ENCODE measurements around the gene SSU72. TPM values are rescaled to one million over a fixed set of nuclear protein-coding genes. Genes with fewer than 3 reads are reported as not detected.
"Not testable (repeated sequence)": the region's sequence is repeated elsewhere in the genome, so short reads cannot be mapped to it uniquely, and the experiment has no call there.

Gene SSU72
- total RNA-seq, 4 donors from 2014 or later: 129 to 161 (median 146) TPM

DNA sequence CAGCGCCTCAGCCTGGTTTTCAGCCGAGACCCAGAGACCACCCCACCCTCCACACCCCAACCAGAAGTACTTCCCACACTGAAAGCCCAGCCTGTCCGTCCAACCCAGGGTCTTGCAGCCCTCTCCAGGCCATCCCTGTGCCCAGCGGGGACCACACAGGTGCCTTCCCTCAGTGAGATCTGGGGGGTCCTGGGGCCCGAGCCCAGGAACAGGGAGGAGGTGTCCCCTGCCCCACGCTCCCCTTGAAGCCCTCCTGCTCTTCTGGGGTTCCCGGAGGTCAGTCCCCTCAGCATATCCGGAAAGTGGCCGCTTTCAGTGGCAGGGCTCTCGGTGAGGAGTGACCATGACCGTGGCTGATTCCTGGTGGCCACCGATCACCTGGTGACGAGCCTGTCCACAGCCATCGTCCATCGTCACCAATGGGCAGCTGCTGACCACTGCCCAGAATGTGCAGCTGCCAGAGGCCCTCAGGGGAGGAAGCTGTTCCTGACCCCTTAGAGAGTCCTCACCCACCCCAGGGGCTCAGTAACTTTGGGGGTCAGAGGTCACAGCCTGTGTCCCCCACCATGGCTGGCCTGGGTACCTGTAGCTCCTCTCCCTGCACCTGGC, 37.6 kb downstream of the SSU72 start:
- no peak overlapping the region for H3K4me3 ChIP-seq
- no peak overlapping the region for H3K27ac ChIP-seq
- no peak for DNase-seq (ENCODE audit: low spot score in 2 of 2)
- peaks cover 0 to 22% (median 9%) of the 10 kb centered on the region in 4 donors for H3K4me1 ChIP-seq
- no peaks in the 10 kb centered on the region for H3K27me3 ChIP-seq
- WGBS, 2 donors: 83% methylated on average over 8 to 9 of the region's 15 CpGs
- peaks cover 0 to 11% (median under 1%) of the 10 kb centered on the region in 4 donors for H3K9me3 ChIP-seq
- TF ChIP-seq EP300 (IDR thresholded peaks at IDR 0.05): no peak
- TF ChIP-seq POLR2A (IDR thresholded peaks at IDR 0.05): no peak
- TF ChIP-seq, protein P1, sequence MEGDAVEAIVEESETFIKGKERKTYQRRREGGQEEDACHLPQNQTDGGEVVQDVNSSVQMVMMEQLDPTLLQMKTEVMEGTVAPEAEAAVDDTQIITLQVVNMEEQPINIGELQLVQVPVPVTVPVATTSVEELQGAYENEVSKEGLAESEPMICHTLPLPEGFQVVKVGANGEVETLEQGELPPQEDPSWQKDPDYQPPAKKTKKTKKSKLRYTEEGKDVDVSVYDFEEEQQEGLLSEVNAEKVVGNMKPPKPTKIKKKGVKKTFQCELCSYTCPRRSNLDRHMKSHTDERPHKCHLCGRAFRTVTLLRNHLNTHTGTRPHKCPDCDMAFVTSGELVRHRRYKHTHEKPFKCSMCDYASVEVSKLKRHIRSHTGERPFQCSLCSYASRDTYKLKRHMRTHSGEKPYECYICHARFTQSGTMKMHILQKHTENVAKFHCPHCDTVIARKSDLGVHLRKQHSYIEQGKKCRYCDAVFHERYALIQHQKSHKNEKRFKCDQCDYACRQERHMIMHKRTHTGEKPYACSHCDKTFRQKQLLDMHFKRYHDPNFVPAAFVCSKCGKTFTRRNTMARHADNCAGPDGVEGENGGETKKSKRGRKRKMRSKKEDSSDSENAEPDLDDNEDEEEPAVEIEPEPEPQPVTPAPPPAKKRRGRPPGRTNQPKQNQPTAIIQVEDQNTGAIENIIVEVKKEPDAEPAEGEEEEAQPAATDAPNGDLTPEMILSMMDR (IDR thresholded peaks at IDR 0.05): no peak
- H3K36me3 ChIP-seq: peaks cover 0 to 66% (median 3%) of the 10 kb centered on the region in 3 donors

DNA sequence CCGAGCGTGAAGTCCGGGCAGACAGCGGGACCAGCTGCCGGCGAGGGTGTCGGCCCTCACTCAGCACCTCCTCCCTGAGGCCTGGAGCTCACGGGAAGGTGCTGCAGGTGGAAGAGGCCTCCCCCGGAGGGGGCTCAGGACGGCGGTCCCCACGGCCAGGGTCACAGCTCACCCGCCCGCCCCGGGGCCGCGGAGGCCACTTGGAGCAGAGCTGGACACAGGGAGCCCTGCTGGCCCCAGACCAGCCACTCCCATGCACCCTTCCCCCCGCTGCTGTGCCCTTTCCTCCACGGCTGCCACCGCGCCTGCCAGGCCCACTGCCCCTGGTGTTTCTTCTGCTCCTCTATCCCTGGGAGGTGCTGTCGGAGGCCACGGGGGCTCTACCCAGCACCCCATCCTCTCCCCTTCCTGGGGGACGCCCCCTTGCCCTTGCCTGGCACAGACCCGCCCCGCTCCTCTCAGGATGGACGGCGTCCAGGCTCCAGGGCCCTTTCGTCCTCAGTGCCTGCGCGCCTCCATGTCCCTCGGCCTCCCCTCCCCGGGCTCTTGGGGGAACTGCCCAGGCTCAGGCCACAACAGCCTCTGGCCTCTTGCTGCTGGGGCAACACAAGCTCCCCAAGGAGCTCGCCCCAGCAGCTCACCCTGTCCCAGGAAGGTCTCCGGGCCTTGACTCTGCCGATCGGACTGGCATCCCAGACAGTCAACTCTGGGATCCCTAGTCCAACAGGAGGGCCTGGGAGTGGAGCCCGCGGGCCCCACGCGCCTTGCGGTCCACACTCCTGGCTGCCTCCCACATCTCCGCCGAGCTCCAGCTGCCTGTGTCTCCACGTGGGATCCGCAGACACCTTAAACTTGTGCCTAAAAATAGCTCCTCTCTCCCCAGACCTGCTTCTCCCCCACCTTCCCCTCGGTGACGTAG, 38.4 kb downstream of the SSU72 start:
- peaks cover 0 to 21% (median 9%) of the 10 kb centered on the region in 4 donors for H3K4me1 ChIP-seq

DNA sequence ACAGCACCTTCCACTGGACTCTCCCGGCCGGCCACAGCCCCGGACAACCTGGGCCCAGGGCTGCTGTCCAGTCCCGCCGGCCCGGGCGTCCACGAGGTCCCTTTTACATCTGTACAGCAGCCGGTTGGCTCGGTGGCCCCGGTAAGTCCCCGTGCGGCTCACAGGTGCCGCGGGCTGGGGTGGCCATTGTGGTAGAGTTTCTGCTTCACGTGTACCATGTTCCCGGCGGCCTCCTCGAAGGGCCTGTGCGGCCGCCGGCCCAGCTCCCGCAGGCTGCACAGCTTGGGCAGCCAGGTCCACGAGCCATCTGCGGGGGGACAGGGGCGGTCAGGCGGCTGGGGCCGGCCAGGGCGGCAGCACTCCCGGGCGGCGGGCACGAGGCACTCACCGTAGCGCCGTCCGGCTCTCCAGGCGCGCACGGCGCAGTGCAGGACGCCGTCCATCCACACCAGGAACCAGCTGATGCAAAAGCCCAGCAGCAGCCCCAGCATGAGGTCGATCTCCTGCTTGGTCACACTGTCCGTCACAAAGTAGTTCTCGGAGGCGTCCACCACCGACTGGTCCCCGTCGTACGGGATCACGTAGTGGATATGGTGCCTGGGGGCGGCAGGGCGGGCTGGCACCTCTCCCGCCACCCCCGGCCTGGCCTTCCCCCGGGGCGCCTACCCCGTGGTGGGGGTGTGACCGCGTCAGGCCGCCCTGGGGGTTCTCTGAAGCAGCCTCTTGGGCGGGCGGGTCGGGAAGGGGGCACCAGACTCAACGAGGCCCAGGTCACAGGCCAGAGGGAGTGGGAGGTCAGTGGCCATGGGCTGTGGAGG, 39.3 kb downstream of the SSU72 start:
- H3K27me3 ChIP-seq: no peaks in the 10 kb centered on the region
- no peak overlapping the region for H3K4me3 ChIP-seq
- 90% methylated on average over 44 to 49 of the region's 66 CpGs for WGBS, 2 donors
- peaks cover 0 to 12% (median 5%) of the 10 kb centered on the region in 4 donors for H3K4me1 ChIP-seq
- TF ChIP-seq POLR2A (IDR thresholded peaks at IDR 0.05) (no peak), EP300 (IDR thresholded peaks at IDR 0.05) (no peak)
- TF ChIP-seq, protein P1 (IDR thresholded peaks at IDR 0.05): no peak
- peaks cover 0 to 24% (median 3%) of the 10 kb centered on the region in 4 donors for H3K9me3 ChIP-seq
- H3K36me3 ChIP-seq: peaks cover 0 to 68% (median 0%) of the 10 kb centered on the region in 3 donors
- DNase-seq (ENCODE audit: low spot score in 2 of 2): no peak
- H3K27ac ChIP-seq: no peak overlapping the region

More for the DNA sequence above, 38.4 kb downstream of the SSU72 start:
- whole genome bisulfite sequencing, 2 donors: 81 to 84% methylated on average over 40 to 47 of the region's 48 CpGs
- no peak for DNase-seq (ENCODE audit: low spot score in 2 of 2)
- Histone ChIP-seq H3K4me3 (no peak overlapping the region), H3K9me3 (peaks cover 0 to 19% (median 3%) of the 10 kb centered on the region in 4 donors), H3K27ac (no peak overlapping the region), H3K27me3 (no peaks in the 10 kb centered on the region), H3K36me3 (peaks cover 0 to 66% (median under 1%) of the 10 kb centered on the region in 3 donors)
- no peak for TF ChIP-seq EP300 (IDR thresholded peaks at IDR 0.05)
- TF ChIP-seq, protein P1 (IDR thresholded peaks at IDR 0.05): no peak
- TF ChIP-seq POLR2A (IDR thresholded peaks at IDR 0.05): no peak

DNA sequence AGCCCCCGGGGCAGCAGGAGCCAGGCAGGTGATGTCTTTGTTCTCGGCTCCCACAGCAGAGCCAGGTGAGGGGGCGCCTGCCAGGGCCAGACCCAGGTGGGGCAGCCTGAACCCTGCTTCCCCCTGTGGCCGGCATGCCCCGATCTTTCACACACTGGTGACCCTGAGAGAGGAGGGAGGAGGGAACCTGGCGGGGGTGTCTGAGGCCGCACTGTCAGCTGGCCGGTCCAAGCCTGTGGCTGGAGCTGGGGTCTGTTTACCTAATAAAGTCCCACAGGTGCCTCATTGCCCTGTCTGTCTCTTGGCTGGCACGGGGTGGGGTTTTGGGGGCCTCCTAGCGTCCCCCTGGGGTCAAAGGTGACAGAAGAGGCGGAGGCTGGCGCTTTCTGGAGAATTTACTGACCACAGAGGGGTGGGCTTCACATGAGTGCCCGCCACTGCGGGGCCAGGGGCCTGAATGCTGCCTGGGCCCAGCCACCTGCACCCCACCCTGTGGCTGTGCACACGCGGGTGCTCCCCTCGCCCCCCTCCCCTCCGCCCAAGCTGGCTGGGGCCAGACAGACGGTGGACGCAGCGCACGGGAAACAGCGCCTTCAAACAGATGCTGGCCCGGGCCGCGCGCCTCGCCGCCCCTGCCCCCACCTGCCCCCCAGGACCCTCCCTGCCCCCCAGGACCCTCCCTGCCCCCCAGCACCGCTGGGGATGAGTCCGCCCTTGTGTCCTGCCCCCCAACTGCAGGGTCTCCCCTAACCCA, 40.1 kb downstream of the SSU72 start:
- peaks cover 0 to 11% (median 4%) of the 10 kb centered on the region in 4 donors for H3K4me1 ChIP-seq
- TF ChIP-seq, protein P1 (IDR thresholded peaks at IDR 0.05): no peak
- TF ChIP-seq EP300 (IDR thresholded peaks at IDR 0.05) (no peak), POLR2A (IDR thresholded peaks at IDR 0.05) (no peak)

DNA sequence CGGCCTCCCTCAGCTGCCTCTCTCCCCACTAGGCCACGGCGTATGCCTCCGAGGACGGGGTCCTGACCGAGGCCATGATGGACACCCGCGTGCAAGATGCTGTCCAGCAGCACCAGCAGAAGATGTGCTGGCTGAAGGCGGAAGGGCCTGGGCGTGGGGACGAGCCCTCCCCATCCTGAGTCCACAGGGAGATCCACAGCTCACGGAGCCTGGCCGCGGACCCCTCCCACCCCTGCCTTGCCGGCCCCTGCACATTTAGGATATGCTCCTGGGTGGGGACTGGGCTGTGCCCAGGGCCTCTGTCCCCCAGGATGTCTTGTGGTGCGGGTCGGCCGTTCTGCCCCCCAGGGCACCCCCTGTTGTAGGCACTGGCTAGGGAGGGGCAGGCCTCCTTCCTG, 40.8 kb downstream of the SSU72 start:
- not testable (repeated sequence) for H3K4me3 ChIP-seq; H3K4me1 ChIP-seq; H3K27ac ChIP-seq; H3K27me3 ChIP-seq; DNase-seq (ENCODE audit: low spot score in 2 of 2)
- 73 to 83% methylated on average over 11 to 18 of the region's 18 CpGs for WGBS, 2 donors
- H3K36me3 ChIP-seq: peaks cover 0 to 80% (median 0%) of the 10 kb centered on the region in 3 donors
- peaks cover 0 to 28% (median 3%) of the 10 kb centered on the region in 4 donors for H3K9me3 ChIP-seq

More for the DNA sequence above, 40.1 kb downstream of the SSU72 start:
- Histone ChIP-seq H3K36me3 (peaks cover 0 to 75% (median 0%) of the 10 kb centered on the region in 3 donors), H3K27me3 (no peaks in the 10 kb centered on the region), H3K27ac (no peak overlapping the region), H3K9me3 (peaks cover 0 to 28% (median 3%) of the 10 kb centered on the region in 4 donors), H3K4me3 (no peak overlapping the region)
- DNase-seq (ENCODE audit: low spot score in 2 of 2): no peak
- WGBS, 2 donors: 84 to 85% methylated on average over 18 to 28 of the region's 31 CpGs

DNA sequence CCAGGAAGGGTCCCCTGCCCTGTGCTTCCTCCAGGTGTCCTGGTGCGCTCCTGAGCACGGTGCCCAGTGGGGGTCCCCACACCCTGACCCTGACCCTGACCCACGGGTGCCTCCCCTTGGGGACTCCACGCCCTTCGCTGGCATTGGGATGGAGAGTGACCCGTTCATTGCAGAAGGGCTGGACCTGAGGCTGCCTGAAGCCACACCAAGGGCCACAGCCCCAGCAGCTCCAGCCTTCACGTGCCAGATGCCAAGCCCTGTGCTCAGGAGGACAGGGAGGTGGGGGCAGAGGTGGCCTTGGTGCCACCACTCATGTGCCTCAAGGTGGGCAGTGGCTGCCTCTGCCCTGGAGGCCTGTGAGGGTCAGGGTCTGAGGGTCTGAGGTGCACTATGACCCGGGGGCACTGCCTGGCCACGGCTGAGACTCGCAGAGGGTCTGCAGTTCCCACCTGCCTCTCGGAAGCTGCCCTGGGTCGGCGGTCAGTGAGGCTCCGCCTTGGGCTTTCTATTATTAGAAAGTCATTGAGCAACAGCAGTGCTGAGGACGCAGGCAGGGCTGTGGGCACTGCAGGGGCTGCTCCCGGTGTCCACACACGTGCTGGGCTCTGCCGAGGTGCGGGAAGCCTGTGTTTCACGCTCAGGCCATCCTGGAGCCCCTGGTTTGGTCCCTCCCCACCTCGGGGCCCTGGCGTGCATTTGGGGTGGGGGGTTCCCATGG, 41.3 kb downstream of the SSU72 start:
- H3K36me3 ChIP-seq: peaks cover 0 to 83% (median 0%) of the 10 kb centered on the region in 3 donors
- H3K4me1 ChIP-seq; DNase-seq (ENCODE audit: low spot score in 2 of 2); H3K4me3 ChIP-seq; H3K27ac ChIP-seq; H3K27me3 ChIP-seq: not testable (repeated sequence)
- H3K9me3 ChIP-seq: peaks cover 0 to 28% (median 3%) of the 10 kb centered on the region in 4 donors
- 63 to 87% methylated on average over 11 to 13 of the region's 22 CpGs for WGBS, 2 donors

Measured in tibial nerve (tissue), 4 donors.